Body of pancreas (tissue), 4 donors: ENCODE measurements around the gene ANKRD13B. TPM values are rescaled to one million over a fixed set of nuclear protein-coding genes. Genes with fewer than 3 reads are reported as not detected.

Experiments
- ATAC-seq: fragments of 150-250 bp; one replicate; pipeline ENCODE4 v1.9.1; 2016
- DNase-seq, 4 donors: peaks; one replicate each; pipeline ENCODE4 v3.0.0-alpha.2; 2019
- H3K27ac ChIP-seq, 4 donors: fragments of 200-600 bp; sonication (generic); 1 replicate in 3 of 4; 2 replicates in 1 of 4; pipeline versions ENCODE4 v1.5.1 to v1.6.1; 2016 to 2019; ENCODE audit warnings: mild to moderate bottlenecking in 1 of 4, mixed read lengths in 1 of 4, moderate library complexity in 1 of 4
- H3K27me3 ChIP-seq, 2 donors: fragments of 200-600 bp; sonication (generic); one replicate each; pipeline ENCODE4 v1.6.0; 2016; ENCODE audit warnings: mild to moderate bottlenecking in 1 of 2
- H3K36me3 ChIP-seq, 2 donors: fragments of 200-600 bp; sonication (generic); replicated peaks in 1 of 2; 2 replicates each; pipeline ENCODE4 v1.5.1; 2016; ENCODE audit warnings: low read depth in 2 of 2; ENCODE audit not compliant: insufficient read depth in 1 of 2
- H3K4me1 ChIP-seq: fragments of 200-600 bp; sonication (generic); one replicate; pipeline ENCODE4 v1.6.0; 2016
- H3K4me3 ChIP-seq, 2 donors: fragments of 200-600 bp; sonication (generic); 1 replicate in 1 of 2; 2 replicates in 1 of 2; pipeline ENCODE4 v1.5.1; 2016 to 2019
- H3K9me3 ChIP-seq, 3 donors: fragments of 200-600 bp; sonication (generic); 1 replicate in 2 of 3; 2 replicates in 1 of 3; pipeline ENCODE4 v1.5.1; 2016
- POLR2A ChIP-seq, 3 donors: fragments of 450-650 bp; IDR thresholded peaks; one replicate each; pipeline ENCODE4 v1.6.1; 2016; ENCODE audit warnings: antibody characterized with exemption in 3 of 3, mild to moderate bottlenecking in 2 of 3
- WGBS, 2 donors: methylation state at CpG; one replicate each; pipeline ENCODE4 v1.1.5; 2017; 5-methylcytosine and 5-hydroxymethylcytosine counted together
- intact Hi-C: fragments of 100-400 bp; cut with DNase I; formaldehyde crosslinking; loops from one replicate; pipeline ENCODE4 v1.15.1; 2023
- small RNA-seq: library from RNA; depleted of rRNA; stranded (forward); fragments of <200 nt; gene quantifications from one replicate; pipeline ENCODE3, GENCODE V24; 2016
- total RNA-seq, 2 donors: library from RNA; depleted of rRNA; stranded (reverse); fragments of >200 nt; gene quantifications; one replicate each; pipeline ENCODE4 v1.1.0, GENCODE V29; 2016
- TF ChIP-seq, protein P1 (sequence below), 7 experiments: fragments of 450-650 bp in 4 of 7; fragments of 200-600 bp in 3 of 7; sonication (generic) in 3 of 7; IDR thresholded peaks; one replicate each; pipeline ENCODE4 v1.5.1; 2016 to 2019; ENCODE audit warnings: antibody characterized with exemption in 7 of 7

The ANKRD13B gene
- total RNA-seq, 2 donors from 2014 or later, result 4.3 to 8.0 TPM

DNA sequence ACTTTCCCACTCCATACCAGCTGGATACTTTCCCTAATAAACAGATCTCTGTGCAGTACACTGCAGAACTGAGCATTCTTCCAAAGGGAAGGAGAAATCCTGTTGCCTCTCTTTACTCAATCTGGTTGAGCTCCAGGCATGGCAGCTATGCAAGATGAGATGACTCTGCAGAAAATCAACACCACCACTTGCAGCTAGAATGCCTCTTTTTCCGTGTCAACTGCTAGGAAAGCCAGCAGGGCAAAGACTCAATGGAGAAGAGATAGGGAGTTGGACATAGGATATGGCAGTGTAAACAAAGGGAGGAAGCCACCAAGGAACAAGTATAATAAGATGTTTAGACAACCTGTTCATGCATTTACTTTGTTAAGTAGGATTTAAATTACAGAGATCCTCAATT, 70.2 kb downstream of the ANKRD13B start:
- intact Hi-C loops, result no loop called here
- H3K9me3 ChIP-seq, result no peaks in the 10 kb centered on the region
- no peaks in the 10 kb centered on the region for H3K27me3 ChIP-seq
- ATAC-seq (no peak), DNase-seq (no peak)
- TF ChIP-seq, protein P1, sequence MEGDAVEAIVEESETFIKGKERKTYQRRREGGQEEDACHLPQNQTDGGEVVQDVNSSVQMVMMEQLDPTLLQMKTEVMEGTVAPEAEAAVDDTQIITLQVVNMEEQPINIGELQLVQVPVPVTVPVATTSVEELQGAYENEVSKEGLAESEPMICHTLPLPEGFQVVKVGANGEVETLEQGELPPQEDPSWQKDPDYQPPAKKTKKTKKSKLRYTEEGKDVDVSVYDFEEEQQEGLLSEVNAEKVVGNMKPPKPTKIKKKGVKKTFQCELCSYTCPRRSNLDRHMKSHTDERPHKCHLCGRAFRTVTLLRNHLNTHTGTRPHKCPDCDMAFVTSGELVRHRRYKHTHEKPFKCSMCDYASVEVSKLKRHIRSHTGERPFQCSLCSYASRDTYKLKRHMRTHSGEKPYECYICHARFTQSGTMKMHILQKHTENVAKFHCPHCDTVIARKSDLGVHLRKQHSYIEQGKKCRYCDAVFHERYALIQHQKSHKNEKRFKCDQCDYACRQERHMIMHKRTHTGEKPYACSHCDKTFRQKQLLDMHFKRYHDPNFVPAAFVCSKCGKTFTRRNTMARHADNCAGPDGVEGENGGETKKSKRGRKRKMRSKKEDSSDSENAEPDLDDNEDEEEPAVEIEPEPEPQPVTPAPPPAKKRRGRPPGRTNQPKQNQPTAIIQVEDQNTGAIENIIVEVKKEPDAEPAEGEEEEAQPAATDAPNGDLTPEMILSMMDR (IDR thresholded peaks at IDR 0.05), result no peak
- TF ChIP-seq POLR2A (IDR thresholded peaks at IDR 0.05), result no peak
- 31 to 40% methylated on average over 1 of the region's 1 CpG for WGBS, 2 donors
- no peak overlapping the region for H3K4me3 ChIP-seq
- no peak overlapping the region for H3K27ac ChIP-seq
- H3K4me1 ChIP-seq, result no peaks in the 10 kb centered on the region
- H3K36me3 ChIP-seq, result peaks cover 0 to 3% of the 10 kb centered on the region in 2 donors

Small RNA genes within 50 kb of the gene (small RNA-seq; reads per million reads assigned to genes)
- gene RNU6-920P, result not detected

Other genes starting within 250 kb of the ANKRD13B start
- gene TAOK1, start 202.8 kb upstream of the ANKRD13B start, total RNA-seq, result 10 to 100 TPM; 21.0 to 34.9 TPM
- 10 to 100 TPM in 1 of 2 donors, 1 to 10 TPM in 1; 9.2 to 11.9 TPM for gene ABHD15, start 26.1 kb upstream of the ANKRD13B start, total RNA-seq
- 10 to 100 TPM; 56.3 to 62.3 TPM for gene TP53I13, start 24.4 kb upstream of the ANKRD13B start, total RNA-seq
- gene GIT1, start 3.5 kb upstream of the ANKRD13B start, total RNA-seq, result 10 to 100 TPM; 26.7 to 34.3 TPM
- 1 to 10 TPM; 2.3 to 5.6 TPM for gene CORO6, start 29.8 kb downstream of the ANKRD13B start, total RNA-seq